HEK293T (cell line): ENCODE measurements around the gene TTLL13.

Experiments used
- ARNT ChIP-seq: fragments of 450-650 bp; IDR thresholded peaks from 2 replicates; pipeline ENCODE4 v1.6.1; 2017; ENCODE audit warnings: mild to moderate bottlenecking
- BHLHE40 ChIP-seq: fragments of 450-650 bp; IDR thresholded peaks from 2 replicates; pipeline ENCODE4 v1.6.1; 2016; ENCODE audit warnings: mild to moderate bottlenecking, moderate library complexity, borderline replicate concordance
- FOXA1 ChIP-seq: fragments of 450-650 bp; IDR thresholded peaks from 2 replicates; pipeline ENCODE4 v1.6.1; 2016; ENCODE audit warnings: mild to moderate bottlenecking
- FOXM1 ChIP-seq: fragments of 450-650 bp; IDR thresholded peaks from 2 replicates; pipeline ENCODE4 v1.6.1; 2017; ENCODE audit warnings: mild to moderate bottlenecking, borderline replicate concordance
- HDGF ChIP-seq: fragments of 450-650 bp; IDR thresholded peaks from 2 replicates; pipeline ENCODE4 v1.6.1; 2017; ENCODE audit warnings: antibody characterized with exemption, borderline replicate concordance
- LEF1 ChIP-seq: fragments of 450-650 bp; IDR thresholded peaks from 2 replicates; pipeline ENCODE4 v1.6.1; 2017; ENCODE audit warnings: mild to moderate bottlenecking, borderline replicate concordance
- SUZ12 ChIP-seq: fragments of 450-650 bp; IDR thresholded peaks from 2 replicates; pipeline ENCODE4 v1.6.1; 2016; ENCODE audit warnings: mild to moderate bottlenecking

GRCh38 chr15:90249203-90249863 lies at the start of gene TTLL13:
- TF ChIP-seq LEF1, result no peak
- no peak for TF ChIP-seq ARNT
- TF ChIP-seq FOXM1, result no peak
- TF ChIP-seq BHLHE40, result no peak
- no peak for TF ChIP-seq SUZ12
- TF ChIP-seq HDGF, result no peak
- no peak for TF ChIP-seq FOXA1
